MM.1S (cell line): ENCODE data around the gene TBC1D19.

Experiments
- DNase-seq: peaks from one replicate; pipeline ENCODE4 v3.0.0-alpha.2; 2015
- H2AFZ ChIP-seq: fragments of 300-600 bp; sonication (generic); 2 replicates; pipeline ENCODE4 v1.6.0; 2016; ENCODE audit warnings: antibody characterized with exemption, low read length
- H3F3A ChIP-seq: fragments of 300-600 bp; sonication (generic); 2 replicates; pipeline ENCODE4 v1.6.1; 2016; ENCODE audit warnings: mild to moderate bottlenecking, antibody characterized with exemption, low read length, moderate library complexity, mixed read lengths; ENCODE audit not compliant: insufficient read depth
- H3K27ac ChIP-seq: fragments of 300-600 bp; sonication (generic); 2 replicates; pipeline ENCODE4 v1.5.1; 2016; ENCODE audit warnings: mild to moderate bottlenecking, low read length
- H3K27me3 ChIP-seq: fragments of 300-600 bp; sonication (generic); replicated peaks from 2 replicates; pipeline ENCODE4 v1.6.0; 2016; ENCODE audit warnings: low read length; ENCODE audit not compliant: insufficient read depth
- H3K36me3 ChIP-seq: fragments of 300-600 bp; sonication (generic); replicated peaks from 2 replicates; pipeline ENCODE4 v1.6.1; 2016; ENCODE audit warnings: mild to moderate bottlenecking, low read length, mixed read lengths; ENCODE audit not compliant: insufficient read depth
- H3K4me1 ChIP-seq: fragments of 300-600 bp; sonication (generic); 2 replicates; pipeline ENCODE4 v1.6.1; 2016; ENCODE audit warnings: low read length, mixed read lengths
- H3K4me2 ChIP-seq: fragments of 300-600 bp; sonication (generic); 2 replicates; pipeline ENCODE4 v1.6.0; 2016; ENCODE audit warnings: low read depth, low read length
- H3K4me3 ChIP-seq: fragments of 300-600 bp; sonication (generic); 2 replicates; pipeline ENCODE4 v1.5.1; 2016; ENCODE audit warnings: low read length, mixed read lengths
- H3K79me2 ChIP-seq: fragments of 300-600 bp; sonication (generic); 2 replicates; pipeline ENCODE4 v1.6.1; 2016; ENCODE audit warnings: mixed run types, low read length, mixed read lengths
- H3K9ac ChIP-seq: fragments of 300-600 bp; sonication (generic); 2 replicates; pipeline ENCODE4 v1.6.1; 2016; ENCODE audit warnings: low read length, mixed read lengths
- H3K9me2 ChIP-seq: fragments of 300-600 bp; sonication (generic); replicated peaks from 2 replicates; pipeline ENCODE4 v1.6.1; 2016; ENCODE audit warnings: mild to moderate bottlenecking, low read length, mixed read lengths; ENCODE audit not compliant: insufficient read depth
- H3K9me3 ChIP-seq: fragments of 300-600 bp; sonication (generic); replicated peaks from 2 replicates; pipeline ENCODE4 v1.6.1; 2016; ENCODE audit warnings: mild to moderate bottlenecking, low read length, mixed read lengths; ENCODE audit not compliant: insufficient read depth
- H4K20me1 ChIP-seq: fragments of 300-600 bp; sonication (generic); 2 replicates; pipeline ENCODE4 v1.6.1; 2016; ENCODE audit warnings: mild to moderate bottlenecking, low read length, moderate library complexity, mixed read lengths; ENCODE audit not compliant: insufficient read depth
- EZH2 ChIP-seq: fragments of 300-600 bp; sonication (generic); optimal IDR thresholded peaks from 2 replicates; pipeline ENCODE3; 2017; ENCODE audit warnings: low read depth, mild to moderate bottlenecking, antibody characterized with exemption, low read length, mixed read lengths
- EZH2phosphoT487 ChIP-seq: fragments of 300-600 bp; sonication (generic); IDR thresholded peaks from 2 replicates; pipeline ENCODE4 v1.6.1; 2018; ENCODE audit warnings: antibody characterized with exemption, low read length
- TF ChIP-seq, protein P1 (sequence below): fragments of 300-600 bp; sonication (generic); IDR thresholded peaks from 2 replicates; pipeline ENCODE4 v1.5.1; 2016; ENCODE audit warnings: antibody characterized with exemption, low read length, mixed read lengths

TBC1D19 gene

DNA sequence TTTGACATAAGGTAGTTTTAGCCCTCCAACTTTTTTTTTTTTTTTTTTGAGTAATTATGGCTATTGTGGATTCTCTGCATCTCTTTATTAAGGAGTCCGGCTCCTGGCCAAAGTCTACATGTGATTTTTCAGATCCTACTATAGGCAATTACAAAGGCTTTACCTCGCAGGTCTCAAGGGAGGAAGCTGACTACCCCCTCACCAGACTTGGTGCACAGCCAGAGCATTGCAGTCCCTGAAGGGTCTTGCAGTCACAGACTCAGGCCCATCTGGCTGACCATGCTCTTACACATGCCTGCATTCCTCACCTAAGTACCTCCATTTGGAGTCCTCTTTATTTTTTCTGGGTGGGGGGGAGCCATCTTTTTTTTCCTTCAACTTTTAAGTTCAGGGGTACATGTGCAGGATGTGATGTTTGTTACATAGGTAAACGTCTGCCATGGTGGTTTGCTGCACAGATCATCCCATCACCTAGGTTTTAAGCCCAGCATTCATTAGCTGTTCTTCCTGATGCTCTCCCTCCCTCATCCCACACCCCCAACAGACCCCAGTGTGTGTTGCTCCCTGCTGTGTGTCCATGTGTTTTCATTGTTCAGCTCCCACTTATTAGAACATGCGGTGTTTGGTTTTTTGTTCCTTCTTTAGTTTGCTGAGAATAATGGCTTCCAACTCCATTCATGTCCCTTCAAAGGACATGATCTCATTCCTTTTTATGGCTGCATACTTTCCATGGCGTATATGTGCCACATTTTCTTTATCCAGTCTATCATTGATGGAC, 188.4 kb downstream of the TBC1D19 start:
- TF ChIP-seq, protein P1, sequence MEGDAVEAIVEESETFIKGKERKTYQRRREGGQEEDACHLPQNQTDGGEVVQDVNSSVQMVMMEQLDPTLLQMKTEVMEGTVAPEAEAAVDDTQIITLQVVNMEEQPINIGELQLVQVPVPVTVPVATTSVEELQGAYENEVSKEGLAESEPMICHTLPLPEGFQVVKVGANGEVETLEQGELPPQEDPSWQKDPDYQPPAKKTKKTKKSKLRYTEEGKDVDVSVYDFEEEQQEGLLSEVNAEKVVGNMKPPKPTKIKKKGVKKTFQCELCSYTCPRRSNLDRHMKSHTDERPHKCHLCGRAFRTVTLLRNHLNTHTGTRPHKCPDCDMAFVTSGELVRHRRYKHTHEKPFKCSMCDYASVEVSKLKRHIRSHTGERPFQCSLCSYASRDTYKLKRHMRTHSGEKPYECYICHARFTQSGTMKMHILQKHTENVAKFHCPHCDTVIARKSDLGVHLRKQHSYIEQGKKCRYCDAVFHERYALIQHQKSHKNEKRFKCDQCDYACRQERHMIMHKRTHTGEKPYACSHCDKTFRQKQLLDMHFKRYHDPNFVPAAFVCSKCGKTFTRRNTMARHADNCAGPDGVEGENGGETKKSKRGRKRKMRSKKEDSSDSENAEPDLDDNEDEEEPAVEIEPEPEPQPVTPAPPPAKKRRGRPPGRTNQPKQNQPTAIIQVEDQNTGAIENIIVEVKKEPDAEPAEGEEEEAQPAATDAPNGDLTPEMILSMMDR, result no peak
- TF ChIP-seq EZH2phosphoT487 (no peak), EZH2 (no peak)
- no peaks in the 10 kb centered on the region for H3F3A ChIP-seq
- no peak overlapping the region for H3K27ac ChIP-seq
- no peak overlapping the region for H3K4me2 ChIP-seq
- H3K27me3 ChIP-seq, result no peaks in the 10 kb centered on the region
- H3K4me1 ChIP-seq, result no peaks in the 10 kb centered on the region
- H3K9ac ChIP-seq, result no peak overlapping the region
- no peaks in the 10 kb centered on the region for H3K36me3 ChIP-seq
- no peaks in the 10 kb centered on the region for H3K9me3 ChIP-seq
- H2AFZ ChIP-seq, result no peak overlapping the region
- no peaks in the 10 kb centered on the region for H4K20me1 ChIP-seq
- DNase-seq, result no peak
- H3K4me3 ChIP-seq, result no peak overlapping the region
- H3K79me2 ChIP-seq, result no peaks in the 10 kb centered on the region
- no peaks in the 10 kb centered on the region for H3K9me2 ChIP-seq

DNA sequence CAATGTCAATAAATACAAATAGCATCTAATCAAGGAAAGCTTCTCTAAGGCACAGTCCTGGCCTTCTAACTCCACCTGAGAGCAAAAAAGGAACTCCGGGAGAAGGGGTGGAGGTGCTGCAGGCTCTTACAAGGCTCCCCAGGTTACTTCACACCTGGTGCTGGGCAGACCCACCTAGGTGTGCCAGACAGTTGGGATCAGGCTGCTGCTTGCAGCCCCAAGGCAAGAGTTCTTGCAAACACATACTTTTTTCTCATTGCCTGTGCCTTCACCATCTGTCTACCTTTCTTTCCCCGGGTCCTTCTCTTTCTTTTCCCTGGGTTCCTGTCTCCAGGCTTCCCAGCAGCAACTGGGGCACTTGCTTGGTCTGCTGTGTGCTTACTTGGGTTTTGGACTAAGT, 195.3 kb downstream of the TBC1D19 start:
- no peak overlapping the region for H2AFZ ChIP-seq
- TF ChIP-seq EZH2phosphoT487 (no peak), EZH2 (no peak)
- TF ChIP-seq, protein P1, result no peak
- H3K9me3 ChIP-seq, result no peaks in the 10 kb centered on the region
- H3K9me2 ChIP-seq, result no peaks in the 10 kb centered on the region
- no peaks in the 10 kb centered on the region for H3F3A ChIP-seq
- H3K27ac ChIP-seq, result no peak overlapping the region
- H3K79me2 ChIP-seq, result no peaks in the 10 kb centered on the region
- no peaks in the 10 kb centered on the region for H3K27me3 ChIP-seq
- no peaks in the 10 kb centered on the region for H3K36me3 ChIP-seq
- no peaks in the 10 kb centered on the region for H4K20me1 ChIP-seq
- no peak overlapping the region for H3K4me3 ChIP-seq
- H3K4me1 ChIP-seq, result no peaks in the 10 kb centered on the region
- no peak overlapping the region for H3K4me2 ChIP-seq
- DNase-seq, result no peak
- H3K9ac ChIP-seq, result no peak overlapping the region

DNA sequence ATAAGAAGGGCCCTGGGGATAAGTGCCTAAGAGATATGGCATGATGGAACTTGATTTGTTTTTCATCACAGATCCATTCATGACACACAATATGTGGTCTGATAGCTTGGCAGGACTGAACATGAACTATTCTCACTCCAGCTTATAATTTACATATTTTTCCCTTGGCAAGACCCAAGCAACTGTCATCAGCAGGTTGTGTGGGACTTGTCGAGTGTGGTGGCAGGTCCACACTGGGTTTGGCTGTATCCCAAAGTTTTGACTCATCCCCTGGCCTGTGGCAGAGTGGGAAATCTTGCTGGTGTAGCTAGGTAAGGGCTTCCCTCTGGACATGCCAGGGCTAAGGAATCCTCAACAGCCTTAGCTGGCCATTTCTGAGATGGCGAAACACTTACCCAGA, 195.8 kb downstream of the TBC1D19 start:
- Histone ChIP-seq H3K27me3 (no peaks in the 10 kb centered on the region), H3K27ac (no peak overlapping the region), H3K9me2 (no peaks in the 10 kb centered on the region), H3F3A (no peaks in the 10 kb centered on the region), H3K4me2 (no peak overlapping the region), H3K4me1 (no peaks in the 10 kb centered on the region), H4K20me1 (no peaks in the 10 kb centered on the region), H3K4me3 (no peak overlapping the region), H3K79me2 (no peaks in the 10 kb centered on the region), H3K9me3 (no peaks in the 10 kb centered on the region), H2AFZ (no peak overlapping the region), H3K9ac (no peak overlapping the region), H3K36me3 (no peaks in the 10 kb centered on the region)
- TF ChIP-seq EZH2phosphoT487 (no peak), EZH2 (no peak)
- TF ChIP-seq, protein P1, result no peak
- no peak for DNase-seq
